ENCODE data around the gene KLK15. TPM values are rescaled to one million over a fixed set of nuclear protein-coding genes. Genes with fewer than 3 reads are reported as not detected.

Gene KLK15
- total and polyA plus RNA-seq, 7 donors, result not detected

DNA sequence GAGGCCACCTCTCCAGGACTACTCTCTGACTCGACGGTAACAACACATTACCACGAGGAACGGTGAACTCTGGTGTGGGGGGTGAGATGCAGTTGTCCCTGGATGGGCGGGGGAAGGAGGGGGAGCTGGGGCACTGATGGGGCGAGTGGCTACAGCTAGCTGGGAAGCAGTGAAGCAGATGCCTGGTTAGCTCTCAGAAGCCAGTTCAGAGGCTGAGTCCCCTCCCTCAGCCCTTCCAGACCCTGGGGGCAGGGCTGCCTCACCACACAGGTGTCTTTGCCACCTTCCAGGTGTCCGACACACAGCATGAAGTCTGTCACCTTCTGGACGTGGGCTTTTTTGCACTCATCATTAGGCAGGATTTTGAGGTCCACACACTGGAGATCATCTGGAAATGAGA lies 13.7 kb downstream of the KLK15 start:
- WGBS, 3 donors, result 22 to 32% (median 31%) methylated on average over 8 of the region's 8 CpGs
- DNase-seq (no peak), ATAC-seq (no peak)
- H3K4me3 ChIP-seq, result no peak overlapping the region
- H3K36me3 ChIP-seq (ENCODE audit: insufficient read depth in 1 of 2, low read depth in 1 of 2), result no peaks in the 10 kb centered on the region
- TF ChIP-seq CTCF (IDR thresholded peaks at IDR 0.05), result no peak
- H3K9me3 ChIP-seq, result no peaks in the 10 kb centered on the region
- no peaks in the 10 kb centered on the region for H3K4me1 ChIP-seq
- intact Hi-C loops (cut with DNase I), result loop anchor here in 1 of 2 donors (10.0 kb wide), 1 partner anchor 285 kb away; the partner anchor contains the start of gene CTU1
- H3K27me3 ChIP-seq (ENCODE audit: insufficient read depth in 3 of 3, low read length in 2 of 3), result peaks cover 0 to 79% (median 32%) of the 10 kb centered on the region in 3 donors
- H3K27ac ChIP-seq, result no peak overlapping the region

GRCh38 chr19:50818859-50819472 lies 14.4 kb downstream of the KLK15 start:
- no peaks in the 10 kb centered on the region for H3K9me3 ChIP-seq
- ATAC-seq (no peak), DNase-seq (no peak)
- H3K4me3 ChIP-seq, result no peak overlapping the region
- no peaks in the 10 kb centered on the region for H3K36me3 ChIP-seq (ENCODE audit: insufficient read depth in 1 of 2, low read depth in 1 of 2)
- TF ChIP-seq CTCF (IDR thresholded peaks at IDR 0.05), result no peak
- intact Hi-C loops (cut with DNase I), result loop anchor here in 1 of 2 donors (10.0 kb wide), 1 partner anchor 286 kb away; the partner anchor contains the start of gene CTU1
- no peak overlapping the region for H3K27ac ChIP-seq
- peaks cover 0 to 78% (median 32%) of the 10 kb centered on the region in 3 donors for H3K27me3 ChIP-seq (ENCODE audit: insufficient read depth in 3 of 3, low read length in 2 of 3)
- WGBS, 3 donors, result 50 to 58% (median 53%) methylated on average over 12 of the region's 12 CpGs
- no peaks in the 10 kb centered on the region for H3K4me1 ChIP-seq

- 3 to 6% (median 4%) methylated on average over 50 to 52 of the region's 52 CpGs for WGBS, 3 donors
- intact Hi-C loops (cut with DNase I), result loop anchor here in 1 of 2 donors (10.0 kb wide), 1 partner anchor 287 kb away; the partner anchor contains the start of gene CTU1
- Histone ChIP-seq H3K4me3 (peak overlapping the region; percentile 36), H3K4me1 (no peaks in the 10 kb centered on the region), H3K9me3 (no peaks in the 10 kb centered on the region), H3K36me3 (ENCODE audit: insufficient read depth in 1 of 2, low read depth in 1 of 2) (no peaks in the 10 kb centered on the region), H3K27me3 (ENCODE audit: insufficient read depth in 3 of 3, low read length in 2 of 3) (peaks cover 0 to 75% (median 32%) of the 10 kb centered on the region in 3 donors), H3K27ac (no peak overlapping the region)
- no peak for TF ChIP-seq CTCF (IDR thresholded peaks at IDR 0.05)
- DNase-seq (peak; percentile 29 to 63), ATAC-seq (peak in 1 of 4 donors; percentile 30)
These were observed 15.2 kb downstream of the KLK15 start for GRCh38 chr19:50817941-50818858.

GRCh38 chr19:50815439-50815838 lies 17.9 kb downstream of the KLK15 start:
- no peak overlapping the region for H3K27ac ChIP-seq
- H3K4me3 ChIP-seq, result no peak overlapping the region
- ATAC-seq (no peak), DNase-seq (no peak)
- no peak for TF ChIP-seq CTCF (IDR thresholded peaks at IDR 0.05)
- no peaks in the 10 kb centered on the region for H3K4me1 ChIP-seq
- no peaks in the 10 kb centered on the region for H3K9me3 ChIP-seq
- no peaks in the 10 kb centered on the region for H3K36me3 ChIP-seq (ENCODE audit: insufficient read depth in 1 of 2, low read depth in 1 of 2)
- intact Hi-C loops (cut with DNase I), result loop anchor here in 1 of 2 donors (10.0 kb wide), 1 partner anchor 289 kb away; the partner anchor contains the start of gene CTU1
- peaks cover 0 to 52% (median 26%) of the 10 kb centered on the region in 3 donors for H3K27me3 ChIP-seq (ENCODE audit: insufficient read depth in 3 of 3, low read length in 2 of 3)
- WGBS, 3 donors, result 96 to 100% (median 100%) methylated on average over 1 of the region's 1 CpG
